COLO829 (cell line): ENCODE measurements around the gene SLC35F1.
"Not testable (repeated sequence)": the region's sequence is repeated elsewhere in the genome, so short reads cannot be mapped to it uniquely, and the experiment has no call there.

ENCODE experiments used
- DNase-seq: peaks from one replicate; pipeline ENCODE4 v3.0.0; 2012; ENCODE audit warnings: low spot score

Gene SLC35F1

DNA sequence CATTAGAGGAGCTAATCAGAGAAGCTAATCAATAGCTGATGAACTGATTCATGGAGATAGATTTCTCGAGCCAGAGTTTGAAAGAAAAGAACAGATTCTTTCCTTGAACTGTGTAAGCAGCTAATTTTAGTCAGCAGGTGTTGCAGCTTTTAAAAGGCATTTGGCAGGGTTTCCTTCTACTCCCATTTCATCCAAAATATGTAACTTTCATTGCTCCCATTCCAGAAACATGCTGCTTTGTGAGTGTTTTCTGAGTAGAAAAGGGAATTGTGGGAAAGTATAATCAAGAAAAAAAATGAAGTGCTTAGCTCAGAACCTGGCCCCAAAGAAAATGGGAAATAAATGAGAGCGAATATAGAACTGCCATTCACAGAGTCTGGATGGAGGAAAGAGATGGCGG lies 20.8 kb downstream of the SLC35F1 start:
- no peak for DNase-seq

- DNase-seq = no peak
These were observed 21.8 kb downstream of the SLC35F1 start for GRCh38 chr6:117928833-117929232.

DNA sequence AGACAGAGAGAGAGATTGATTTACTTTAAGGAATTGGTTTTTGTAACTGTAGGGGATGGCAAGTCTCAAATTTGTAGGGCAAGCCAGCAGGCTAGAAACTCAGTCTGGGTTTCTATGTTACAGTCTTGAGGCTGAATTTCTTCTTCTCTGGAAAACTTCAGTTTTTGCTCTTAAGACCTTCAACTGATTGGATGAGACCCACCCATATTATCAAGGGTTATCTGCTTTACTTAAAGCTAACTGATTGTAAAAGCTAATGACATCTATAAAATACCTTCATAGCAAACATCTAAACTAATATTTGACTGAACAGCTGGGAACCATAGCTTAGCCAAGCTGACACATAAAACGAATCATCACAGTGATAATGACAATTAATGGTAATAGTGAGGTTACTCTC lies 22.4 kb downstream of the SLC35F1 start:
- no peak for DNase-seq

DNA sequence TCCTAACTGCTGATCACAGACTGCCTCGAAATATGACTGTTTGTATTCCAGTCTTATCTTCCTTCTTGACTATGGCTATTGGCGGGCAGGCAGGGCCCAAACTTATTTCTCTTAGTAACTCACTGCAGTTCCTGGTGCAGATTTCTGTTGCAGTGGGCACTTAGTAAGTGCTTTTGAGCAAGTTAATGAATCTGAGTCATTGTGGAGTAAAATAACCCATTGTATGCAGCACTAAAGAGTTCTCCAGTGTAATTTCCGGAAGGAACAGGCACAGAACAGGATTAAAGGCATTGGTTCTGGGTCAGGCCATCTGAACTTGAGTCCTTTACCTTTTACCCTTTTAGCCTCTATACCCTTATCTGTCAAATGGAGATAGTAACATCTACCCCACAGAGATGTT lies 23.6 kb downstream of the SLC35F1 start:
- DNase-seq = peak; percentile 63

- no peak for DNase-seq
These were observed 24.9 kb downstream of the SLC35F1 start for GRCh38 chr6:117932001-117932400.

DNA sequence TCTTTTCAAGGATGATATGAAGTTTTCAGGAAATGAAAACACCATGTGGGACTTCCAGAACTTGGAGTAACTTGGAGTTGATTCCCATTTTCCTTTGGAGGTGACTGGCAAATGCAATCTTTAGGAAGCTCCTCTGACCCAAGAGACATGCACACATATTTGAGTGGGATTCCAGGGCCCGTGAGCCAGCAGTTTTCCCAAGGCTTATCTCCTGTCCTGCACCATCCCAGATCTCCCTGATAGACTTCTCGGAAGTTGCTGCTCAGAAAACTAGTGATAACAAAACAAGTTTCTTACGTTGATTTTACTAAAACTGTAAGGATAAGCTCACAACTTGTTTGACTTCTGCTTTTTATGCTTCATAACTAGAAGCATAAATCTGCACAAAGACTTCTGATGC lies 25.6 kb downstream of the SLC35F1 start:
- no peak for DNase-seq

GRCh38 chr6:117933471-117933870 lies 26.4 kb downstream of the SLC35F1 start:
- peak; percentile 78 for DNase-seq

DNA sequence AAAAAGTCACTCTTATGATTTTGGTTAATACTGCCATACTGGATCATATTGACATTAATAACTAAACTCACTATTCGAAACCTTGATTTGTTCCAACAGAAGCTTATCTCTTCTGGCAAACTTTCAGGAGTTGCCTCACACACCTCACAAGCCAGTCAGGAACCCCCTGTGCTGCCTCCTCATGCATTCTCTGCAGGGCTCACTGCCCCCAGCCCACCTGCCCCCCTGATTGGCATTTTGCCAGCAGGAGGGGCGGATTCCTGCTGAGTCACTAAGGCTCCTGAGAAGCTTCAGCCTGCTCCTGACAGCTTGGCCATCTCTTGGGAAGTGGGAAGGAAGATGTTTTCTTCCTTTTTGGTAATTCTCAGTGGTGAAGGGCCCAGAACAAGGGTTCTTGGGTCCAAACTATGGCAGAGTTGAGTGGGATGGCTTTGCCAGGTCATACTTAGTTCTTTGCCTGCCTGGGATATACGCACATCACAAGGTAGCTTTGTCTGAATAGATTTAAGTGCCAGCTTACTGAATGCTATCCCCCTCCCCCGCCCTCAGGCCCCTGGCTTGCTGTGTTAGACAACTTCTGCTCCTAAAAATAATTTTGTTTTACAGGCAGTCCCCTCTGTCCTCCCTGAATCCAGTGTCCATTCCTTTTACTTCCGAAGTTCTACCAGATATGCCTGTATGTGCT lies 31.4 kb downstream of the SLC35F1 start:
- no peak for DNase-seq

GRCh38 chr6:117947234-117947633 lies 40.2 kb downstream of the SLC35F1 start:
- no peak for DNase-seq

- no peak for DNase-seq
These were observed 44.7 kb downstream of the SLC35F1 start for GRCh38 chr6:117951783-117952182.

DNA sequence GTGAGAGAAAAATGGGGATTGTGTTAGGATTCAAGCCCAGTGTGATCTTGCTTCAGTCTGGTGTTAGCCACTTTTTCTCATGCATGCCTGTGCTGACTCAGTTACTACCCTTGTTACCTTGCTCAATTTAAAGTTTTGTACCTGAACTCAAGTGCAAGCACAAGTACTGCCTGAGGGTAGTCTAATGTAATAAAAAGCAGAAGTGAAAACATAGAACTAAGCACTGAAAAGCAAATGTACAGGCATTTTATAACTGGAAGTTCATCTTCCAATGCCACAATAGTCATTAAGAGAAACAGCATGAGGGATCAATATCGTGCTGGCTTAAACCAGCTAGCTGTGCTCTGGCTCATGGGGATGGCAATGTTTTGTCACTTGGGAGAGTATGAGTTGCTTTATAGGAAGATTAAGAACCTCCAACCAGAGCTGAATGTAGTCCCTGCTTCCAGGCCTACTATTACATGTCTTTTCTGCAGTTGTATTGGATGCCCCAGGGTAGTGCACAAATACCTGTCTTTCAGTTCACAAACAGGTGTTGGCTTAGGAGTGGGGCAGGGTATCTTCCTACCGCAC lies 48.7 kb downstream of the SLC35F1 start:
- DNase-seq = no peak

GRCh38 chr6:117956386-117956785 lies 49.3 kb downstream of the SLC35F1 start:
- DNase-seq = peak; percentile 10

- DNase-seq = no peak
These were observed 51.5 kb downstream of the SLC35F1 start for GRCh38 chr6:117958536-117958935.

- peak; percentile 59 for DNase-seq
These were observed 53.8 kb downstream of the SLC35F1 start for GRCh38 chr6:117960877-117961276.

DNA sequence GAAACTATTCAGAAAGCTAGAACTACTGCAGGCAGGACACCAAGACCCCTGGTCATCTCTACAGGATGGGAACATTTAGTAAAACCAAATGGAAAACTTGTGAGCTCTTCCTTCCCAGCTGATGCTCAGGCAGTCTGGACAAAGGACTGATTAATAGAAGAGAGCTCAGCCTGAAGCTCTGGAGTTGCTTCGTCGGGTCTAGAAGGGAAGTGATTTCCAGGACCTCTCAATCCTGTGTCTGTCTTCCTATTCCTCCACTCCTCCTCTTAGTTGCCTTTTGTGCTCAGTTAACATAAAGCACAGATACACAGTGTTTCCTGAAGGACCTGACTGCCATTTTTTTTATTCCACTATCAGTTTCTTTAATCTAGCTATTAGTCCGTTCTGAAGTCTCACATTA lies 54.2 kb downstream of the SLC35F1 start:
- DNase-seq = peak; percentile 51

- not testable (repeated sequence) for DNase-seq
These were observed 58.7 kb downstream of the SLC35F1 start for GRCh38 chr6:117965763-117966162.

DNA sequence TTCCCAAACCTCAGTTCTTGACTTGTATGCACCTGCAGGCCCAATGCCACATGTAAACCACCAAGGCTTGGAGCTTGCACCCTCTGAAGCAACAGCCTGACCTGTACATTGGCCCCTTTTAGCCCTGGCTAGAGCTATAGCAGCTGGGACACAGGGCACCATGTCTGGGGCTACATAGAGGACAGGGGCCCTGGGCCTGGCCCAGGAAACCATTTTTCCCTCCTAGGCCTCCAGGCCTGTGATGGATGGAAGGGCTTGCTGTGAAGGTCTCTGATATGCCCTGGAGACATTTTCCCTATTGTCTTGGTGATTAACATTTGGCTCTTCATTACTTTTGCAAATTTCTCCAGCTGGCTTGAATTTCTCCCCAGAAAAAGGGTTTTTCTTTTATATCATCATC lies 64.6 kb downstream of the SLC35F1 start:
- no peak for DNase-seq

DNA sequence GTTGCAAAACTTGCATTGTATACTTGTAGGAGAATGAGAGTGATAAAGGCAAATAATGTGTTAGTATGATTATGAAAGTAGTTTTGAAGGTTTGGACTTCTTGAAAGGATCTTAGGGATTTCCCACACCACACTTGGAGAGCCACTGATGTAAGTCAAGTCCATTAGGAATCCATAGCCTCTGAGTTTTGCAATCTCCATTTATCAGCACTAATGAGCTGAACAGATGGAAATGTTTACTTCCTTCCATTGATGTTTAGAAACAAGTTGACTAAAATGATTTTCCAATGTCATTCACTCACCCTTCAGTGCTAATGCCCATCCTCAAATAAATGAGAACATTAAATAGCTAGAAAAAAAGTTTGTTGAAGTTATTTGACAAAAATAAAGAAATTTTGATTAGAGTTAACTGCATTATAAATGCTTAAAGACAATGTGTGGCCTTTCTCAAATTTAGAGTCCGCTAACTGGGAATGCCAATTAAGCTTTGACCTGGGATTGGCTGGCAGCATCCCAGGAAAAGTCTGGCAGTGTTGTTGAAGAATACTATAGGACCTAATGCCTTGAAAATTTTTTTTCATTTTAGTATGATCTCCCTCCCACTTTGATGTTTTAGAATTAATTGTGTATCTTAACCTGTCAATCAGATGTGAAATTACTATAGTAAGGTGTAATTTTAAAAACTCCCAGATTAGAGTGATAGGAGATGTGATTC lies 68.0 kb downstream of the SLC35F1 start:
- DNase-seq = no peak

- peak; percentile 50 for DNase-seq
These were observed 69.1 kb downstream of the SLC35F1 start for GRCh38 chr6:117976030-117976651.

DNA sequence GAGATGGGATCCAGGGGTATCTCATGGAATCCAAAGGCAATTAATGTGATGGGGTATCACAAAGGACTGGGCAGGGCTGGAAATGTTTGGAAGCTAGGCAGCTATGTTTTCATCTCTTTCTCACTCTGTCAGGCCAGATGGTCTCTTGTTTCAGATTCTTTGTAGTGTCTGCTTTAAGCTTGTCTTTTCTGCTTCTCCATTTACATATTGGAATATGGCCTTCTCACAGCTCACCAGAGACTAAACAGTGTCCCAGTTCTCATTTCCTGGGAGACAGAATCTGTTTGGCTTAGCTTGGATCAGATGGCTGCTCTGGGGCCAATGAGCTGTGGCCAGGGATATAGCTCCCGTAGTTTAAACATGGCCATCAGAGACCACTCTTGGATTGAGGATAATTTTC lies 78.9 kb downstream of the SLC35F1 start:
- no peak for DNase-seq

DNA sequence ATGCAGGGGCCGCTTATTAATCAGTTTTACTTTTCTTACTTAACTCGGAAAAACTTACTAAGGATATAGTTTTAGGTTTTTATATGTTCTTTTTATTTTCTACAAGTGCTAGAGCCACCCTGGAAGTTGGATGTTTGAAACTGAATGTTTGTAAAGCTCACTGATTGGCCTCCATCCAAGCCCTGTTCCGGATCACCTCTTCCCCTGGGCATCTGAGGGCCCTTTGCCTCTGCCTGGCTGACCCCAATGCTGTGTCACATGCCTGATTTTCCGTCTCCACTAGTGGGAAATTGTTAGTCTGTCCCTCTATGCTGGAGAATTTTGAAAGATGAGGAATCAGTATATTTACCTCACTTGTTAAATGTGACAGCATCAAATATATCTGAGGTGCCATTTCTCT lies 79.3 kb downstream of the SLC35F1 start:
- DNase-seq = no peak

- peak; percentile 45 for DNase-seq
These were observed 82.0 kb downstream of the SLC35F1 start for GRCh38 chr6:117989086-117989485.

DNA sequence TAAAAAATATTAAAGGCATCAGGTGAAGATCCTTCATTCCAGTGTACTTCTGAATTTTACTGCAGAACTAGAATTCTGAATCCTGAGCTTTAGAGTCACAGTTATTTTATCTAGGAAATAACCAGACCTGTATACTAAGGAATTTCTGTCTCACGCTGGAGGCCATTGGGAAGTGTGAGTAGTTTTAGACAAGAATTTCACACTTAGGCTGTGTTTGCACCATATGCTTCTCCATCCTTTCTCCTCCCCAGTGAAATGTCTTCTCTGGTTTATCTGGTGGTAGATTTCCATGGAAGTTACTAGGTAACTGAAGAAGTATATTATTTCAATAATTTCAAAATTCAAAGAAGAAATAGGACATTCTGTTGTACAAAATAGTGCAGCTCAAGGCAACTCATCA lies 83.1 kb downstream of the SLC35F1 start:
- no peak for DNase-seq
